ENCODE data around the gene GPR162.
"Not testable (repeated sequence)": the region's sequence is repeated elsewhere in the genome, so short reads cannot be mapped to it uniquely, and the experiment has no call there.

GPR162 gene

DNA sequence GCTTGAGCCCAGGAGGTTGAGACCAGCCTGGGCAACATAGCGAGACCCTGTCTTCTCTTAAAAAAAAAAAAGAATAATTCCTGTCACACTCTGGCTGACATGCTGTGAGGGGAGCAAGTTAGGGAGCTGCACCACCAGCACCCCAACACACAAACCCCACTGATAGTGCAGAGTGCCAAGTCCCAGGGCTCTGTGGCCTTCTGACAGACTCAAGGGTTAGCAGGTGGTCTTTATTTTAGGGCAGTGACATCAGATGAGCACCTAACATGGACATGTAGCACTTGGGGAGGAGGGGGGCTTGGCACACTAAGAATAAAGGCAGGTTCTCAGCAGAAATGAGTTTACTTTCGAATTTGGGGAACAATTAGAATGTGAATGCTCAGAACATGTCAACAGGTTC, 37.2 kb downstream of the GPR162 start:
- no peak for DNase-seq (ENCODE audit: low spot score)

DNA sequence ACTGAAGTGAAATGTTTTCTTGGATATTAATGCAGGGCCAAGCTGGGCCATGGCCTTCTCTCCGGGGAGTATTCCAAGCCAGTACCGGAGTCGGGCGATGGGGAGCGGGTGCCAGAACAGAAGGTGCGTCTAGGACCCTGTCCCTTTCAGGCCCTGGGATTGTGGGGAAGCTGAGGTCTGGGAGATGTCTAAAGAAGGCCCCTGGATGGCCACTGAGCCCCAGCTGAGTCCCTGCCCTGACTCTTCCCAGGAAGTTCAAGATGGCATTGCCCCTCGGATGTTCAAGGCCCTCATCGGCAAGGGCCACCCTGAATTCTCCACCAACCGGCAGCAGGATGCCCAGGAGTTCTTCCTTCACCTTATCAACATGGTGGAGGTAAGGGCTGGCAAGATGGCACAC, 38.5 kb downstream of the GPR162 start:
- DNase-seq (ENCODE audit: low spot score) = no peak

DNA sequence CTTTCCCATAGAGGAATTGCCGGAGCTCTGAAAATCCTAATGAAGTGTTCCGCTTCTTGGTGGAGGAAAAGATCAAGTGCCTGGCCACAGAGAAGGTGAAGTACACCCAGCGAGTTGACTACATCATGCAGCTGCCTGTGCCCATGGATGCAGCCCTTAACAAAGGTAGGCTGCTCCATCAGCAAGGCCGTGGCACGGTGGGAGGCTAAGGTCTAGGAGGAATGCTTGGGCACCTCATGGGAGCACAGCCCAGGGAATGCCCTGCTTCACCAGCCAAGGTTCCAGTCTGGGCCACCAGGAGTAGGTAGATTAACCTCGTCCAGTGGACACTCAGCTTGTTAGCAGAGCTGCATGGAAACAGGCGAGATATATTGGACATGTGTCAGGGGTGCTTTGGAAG, 39.3 kb downstream of the GPR162 start:
- DNase-seq (ENCODE audit: low spot score) = no peak

DNA sequence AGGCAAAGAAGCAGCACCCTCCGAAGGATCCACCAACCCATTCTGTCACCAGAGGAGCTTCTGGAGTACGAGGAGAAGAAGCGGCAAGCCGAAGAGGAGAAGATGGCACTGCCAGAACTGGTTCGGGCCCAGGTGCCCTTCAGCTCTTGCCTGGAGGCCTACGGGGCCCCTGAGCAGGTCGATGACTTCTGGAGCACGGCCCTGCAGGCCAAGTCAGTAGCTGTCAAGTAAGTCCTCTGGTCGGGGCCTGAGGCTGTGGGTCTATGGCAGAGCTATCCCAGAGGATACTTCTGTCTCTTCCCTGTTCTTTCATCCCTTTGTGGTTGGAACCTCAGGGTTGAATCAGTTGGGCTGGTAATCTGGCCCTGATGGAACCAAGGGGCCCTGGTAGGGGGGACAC, 39.8 kb downstream of the GPR162 start:
- no peak for DNase-seq (ENCODE audit: low spot score)

DNA sequence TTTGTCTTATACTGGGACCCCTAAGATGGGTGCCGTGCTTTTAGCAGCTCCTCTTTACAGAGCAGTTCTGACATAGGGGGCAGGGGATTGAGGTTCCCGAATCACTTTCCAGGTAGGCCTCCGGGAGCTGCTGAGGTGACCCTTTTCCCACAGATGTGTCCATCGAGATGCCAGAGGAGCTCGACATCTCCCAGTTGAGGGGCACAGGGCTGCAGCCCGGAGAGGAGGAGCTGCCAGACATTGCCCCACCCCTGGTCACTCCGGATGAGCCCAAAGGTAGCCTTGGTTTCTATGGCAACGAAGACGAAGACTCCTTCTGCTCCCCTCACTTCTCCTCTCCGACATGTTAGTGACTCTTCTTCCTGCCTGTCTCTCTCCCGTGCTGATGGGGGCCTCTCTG, 41.4 kb downstream of the GPR162 start:
- DNase-seq (ENCODE audit: low spot score) = no peak

DNA sequence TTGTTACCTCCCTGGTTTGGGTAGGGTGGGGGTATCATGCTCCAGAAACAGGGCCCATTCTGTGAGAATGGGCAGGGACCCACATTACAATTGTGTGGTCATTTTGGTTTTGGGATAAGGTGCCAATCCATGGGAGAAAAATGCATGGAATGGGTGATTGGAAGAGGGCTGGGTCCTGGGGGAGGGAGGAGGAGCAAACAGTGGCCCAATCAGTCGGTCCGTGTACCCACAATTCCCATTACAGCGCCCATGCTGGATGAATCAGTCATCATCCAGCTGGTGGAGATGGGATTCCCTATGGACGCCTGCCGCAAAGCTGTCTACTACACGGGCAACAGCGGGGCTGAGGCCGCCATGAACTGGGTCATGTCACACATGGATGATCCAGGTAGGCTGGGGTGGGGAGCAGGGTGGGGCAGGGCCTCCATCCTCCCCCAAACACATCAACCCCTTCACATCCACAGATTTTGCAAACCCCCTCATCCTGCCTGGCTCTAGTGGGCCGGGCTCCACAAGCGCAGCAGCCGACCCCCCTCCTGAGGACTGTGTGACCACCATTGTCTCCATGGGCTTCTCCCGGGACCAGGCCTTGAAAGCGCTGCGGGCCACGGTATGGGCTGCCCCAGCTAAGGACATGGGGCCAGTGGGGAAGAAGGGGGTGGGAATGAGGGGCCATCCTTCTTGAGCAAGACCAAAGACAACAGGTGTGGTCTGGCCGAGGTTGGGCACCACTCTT, 42.1 kb downstream of the GPR162 start:
- no peak for DNase-seq (ENCODE audit: low spot score)

DNA sequence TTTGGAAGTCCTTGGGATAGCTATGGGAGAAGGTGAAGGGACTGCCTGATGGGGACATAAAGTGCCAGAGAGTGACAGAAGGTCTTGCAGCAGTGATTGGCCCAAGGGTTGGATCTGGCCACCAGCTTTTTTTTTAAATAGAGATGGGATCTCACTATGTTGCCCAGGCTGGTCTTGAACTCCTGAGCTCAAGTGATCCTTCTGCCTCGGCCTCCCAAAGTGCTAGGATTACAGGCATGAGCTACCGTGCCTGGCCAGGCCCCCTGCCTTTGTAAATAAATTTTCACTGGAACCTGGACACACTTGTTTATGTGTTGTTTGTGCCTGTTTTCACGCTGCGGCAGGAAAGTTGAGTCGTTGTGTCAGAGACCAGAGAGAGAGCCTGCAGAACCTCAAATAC, 43.7 kb downstream of the GPR162 start:
- DNase-seq (ENCODE audit: low spot score) = not testable (repeated sequence)

DNA sequence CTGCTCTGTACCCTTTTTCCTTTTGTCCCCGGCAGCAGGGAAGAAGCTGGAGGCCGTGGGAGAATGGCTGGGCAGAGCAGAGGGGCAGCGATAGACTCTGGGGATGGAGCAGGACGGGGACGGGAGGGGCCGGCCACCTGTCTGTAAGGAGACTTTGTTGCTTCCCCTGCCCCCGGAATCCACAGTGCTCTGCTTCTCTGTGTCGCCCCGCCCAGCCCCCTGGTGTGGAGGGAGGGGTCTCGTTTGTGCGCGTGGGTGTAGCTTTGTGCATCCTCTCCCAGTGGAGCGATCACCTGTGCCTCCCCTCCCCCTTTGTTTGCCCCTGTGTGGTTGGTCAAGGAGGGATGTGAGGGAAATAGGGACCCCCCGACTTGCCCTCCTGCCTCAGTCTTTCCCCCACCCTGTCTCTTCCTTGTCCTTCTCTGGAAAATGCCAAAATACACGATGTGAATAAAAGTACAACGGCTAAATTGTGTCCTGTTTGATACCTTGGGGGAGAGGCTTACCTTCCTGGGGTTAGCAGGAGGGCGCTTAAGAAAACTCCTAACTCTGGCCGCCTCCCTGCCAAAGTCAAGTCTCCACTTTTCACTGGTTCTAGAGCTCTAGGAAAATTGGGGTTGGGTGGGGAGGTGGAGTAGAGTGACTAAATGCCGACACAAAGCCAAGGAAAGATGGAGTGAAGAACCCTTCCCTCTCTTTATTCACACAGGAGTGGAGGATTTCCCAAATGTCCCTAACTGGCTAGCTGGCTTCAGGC, 44.7 kb downstream of the GPR162 start:
- no peak for DNase-seq (ENCODE audit: low spot score)

DNA sequence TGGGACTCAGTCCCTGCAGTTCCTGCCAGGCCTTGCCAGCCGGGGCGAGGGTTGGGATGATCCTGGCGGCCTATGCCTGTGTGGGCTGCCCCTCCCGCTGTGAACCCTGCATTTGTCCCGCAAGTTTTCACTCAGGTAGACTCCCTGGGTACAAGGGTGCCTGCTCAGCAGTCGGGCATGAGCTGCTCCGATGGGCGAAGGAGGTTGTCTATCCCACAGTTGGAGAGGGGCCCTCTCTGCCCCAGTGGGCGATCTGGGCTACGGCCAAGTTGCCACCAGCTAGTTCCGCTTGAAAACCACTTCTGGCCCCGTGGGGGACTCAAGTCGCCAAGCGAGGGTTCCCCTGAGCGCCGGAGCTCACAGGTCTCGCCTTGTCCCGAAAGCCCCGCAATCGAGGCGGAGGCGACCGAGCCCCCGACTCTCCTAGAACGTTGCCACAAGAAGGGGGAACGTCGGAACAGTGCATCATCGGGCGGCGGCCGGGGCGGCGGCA, 45.3 kb downstream of the GPR162 start:
- peak; percentile 33 for DNase-seq (ENCODE audit: low spot score)

DNA sequence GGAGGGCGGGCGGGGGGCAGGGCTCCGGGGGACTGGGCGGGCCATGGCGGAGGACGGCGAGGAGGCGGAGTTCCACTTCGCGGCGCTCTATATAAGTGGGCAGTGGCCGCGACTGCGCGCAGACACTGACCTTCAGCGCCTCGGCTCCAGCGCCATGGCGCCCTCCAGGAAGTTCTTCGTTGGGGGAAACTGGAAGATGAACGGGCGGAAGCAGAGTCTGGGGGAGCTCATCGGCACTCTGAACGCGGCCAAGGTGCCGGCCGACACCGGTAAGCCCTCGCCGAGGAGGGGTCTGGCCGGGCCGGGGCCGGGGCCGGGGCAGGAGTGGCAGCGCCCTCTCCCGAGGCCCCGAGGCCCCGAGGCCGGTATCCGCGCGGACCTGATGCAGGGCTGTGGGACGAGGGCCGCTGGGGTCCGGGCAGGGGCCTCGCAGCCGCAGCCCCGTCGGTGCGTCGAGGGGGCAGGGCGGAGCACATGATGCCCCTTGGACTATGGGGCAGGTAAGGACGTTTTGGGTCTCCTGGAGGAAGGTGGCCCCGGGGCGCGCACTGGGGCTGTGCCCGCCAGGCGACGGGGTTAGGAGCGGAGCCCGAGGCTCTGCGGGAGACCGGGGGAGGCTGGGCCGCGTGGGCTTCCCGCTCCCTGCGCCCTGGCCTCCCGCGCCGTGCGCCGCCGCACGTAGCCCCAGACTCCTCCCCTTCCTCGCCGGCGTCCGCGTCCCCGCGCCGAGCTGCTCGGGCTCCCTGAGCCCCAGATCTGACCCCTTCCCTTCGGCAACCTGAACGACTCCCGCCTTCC, 46.0 kb downstream of the GPR162 start, which contains the start of gene TPI1:
Gene TPI1 (plus strand): TSS at position 119 of the 798 bp plus-strand sequence. CDS start 36 bp downstream, at position 155.
- DNase-seq (ENCODE audit: low spot score) = peak; percentile 96

DNA sequence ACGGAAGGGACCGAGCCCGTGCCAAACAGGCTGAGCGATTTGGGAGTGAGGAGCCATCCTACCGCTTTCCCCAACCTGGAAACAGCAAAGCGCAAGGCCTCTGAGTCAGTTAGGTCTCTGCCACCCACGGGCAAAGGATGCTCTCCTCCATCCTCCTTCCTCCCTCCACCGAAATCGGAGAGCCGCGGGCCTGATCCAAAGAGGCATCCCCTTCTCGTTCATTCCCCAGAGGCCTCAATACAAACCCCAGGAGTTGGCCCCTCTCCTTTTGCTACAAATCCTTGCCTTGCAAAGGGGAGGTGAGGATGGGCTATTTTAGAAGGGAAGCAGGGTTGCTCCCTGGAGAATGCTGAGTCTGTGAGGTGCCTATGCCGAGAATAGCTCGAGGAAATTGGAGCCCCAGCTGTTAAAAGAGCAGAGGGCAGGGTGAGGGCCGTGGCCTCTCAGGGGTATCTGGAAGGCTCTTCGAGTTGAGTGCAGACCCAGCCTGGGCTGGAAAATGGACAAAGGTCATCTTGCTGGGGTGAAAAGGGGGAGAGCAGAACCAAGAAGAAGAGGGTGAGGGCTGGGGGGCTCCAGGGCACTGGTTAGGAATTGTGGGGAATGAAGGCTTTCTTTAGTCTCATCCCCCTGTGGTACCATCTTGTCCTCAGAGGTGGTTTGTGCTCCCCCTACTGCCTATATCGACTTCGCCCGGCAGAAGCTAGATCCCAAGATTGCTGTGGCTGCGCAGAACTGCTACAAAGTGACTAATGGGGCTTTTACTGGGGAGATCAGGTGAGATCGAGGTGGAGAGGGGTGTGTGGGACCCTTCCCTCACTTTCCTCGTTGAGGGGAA, 46.8 kb downstream of the GPR162 start:
- DNase-seq (ENCODE audit: low spot score) = no peak

DNA sequence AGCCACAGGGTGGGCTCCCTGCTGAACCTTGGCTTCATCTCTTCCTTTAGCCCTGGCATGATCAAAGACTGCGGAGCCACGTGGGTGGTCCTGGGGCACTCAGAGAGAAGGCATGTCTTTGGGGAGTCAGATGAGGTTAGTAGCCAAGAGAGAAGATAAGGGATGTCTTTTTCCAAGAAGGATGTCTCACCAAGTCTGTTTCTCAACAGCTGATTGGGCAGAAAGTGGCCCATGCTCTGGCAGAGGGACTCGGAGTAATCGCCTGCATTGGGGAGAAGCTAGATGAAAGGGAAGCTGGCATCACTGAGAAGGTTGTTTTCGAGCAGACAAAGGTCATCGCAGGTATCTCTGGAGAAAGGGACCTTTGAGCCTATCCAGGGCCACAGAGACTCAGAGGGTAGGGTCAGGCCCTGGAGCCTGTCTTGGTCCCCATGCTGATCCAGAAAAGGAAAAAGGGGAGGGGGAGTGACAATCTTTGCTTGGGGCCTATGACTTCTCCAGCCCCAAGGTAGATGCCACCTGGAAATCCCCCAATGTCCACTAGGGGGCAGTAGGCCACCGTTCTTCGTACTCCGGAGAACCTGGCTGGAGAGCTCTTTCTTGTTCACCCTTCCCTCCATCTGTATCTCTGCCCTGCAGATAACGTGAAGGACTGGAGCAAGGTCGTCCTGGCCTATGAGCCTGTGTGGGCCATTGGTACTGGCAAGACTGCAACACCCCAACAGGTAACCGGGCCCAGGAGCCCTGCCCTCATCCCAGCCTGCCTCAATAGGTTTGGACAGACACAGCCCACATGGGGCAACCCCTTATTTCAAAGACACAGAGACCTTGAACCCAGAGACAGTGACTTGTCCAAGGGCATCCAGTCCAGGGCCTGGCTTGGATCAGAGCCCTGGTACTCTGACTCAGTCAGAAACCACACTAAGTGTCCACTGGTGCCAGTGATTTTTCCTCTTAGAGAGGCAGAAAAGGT, 47.7 kb downstream of the GPR162 start:
- DNase-seq (ENCODE audit: low spot score) = peak; percentile 69

DNA sequence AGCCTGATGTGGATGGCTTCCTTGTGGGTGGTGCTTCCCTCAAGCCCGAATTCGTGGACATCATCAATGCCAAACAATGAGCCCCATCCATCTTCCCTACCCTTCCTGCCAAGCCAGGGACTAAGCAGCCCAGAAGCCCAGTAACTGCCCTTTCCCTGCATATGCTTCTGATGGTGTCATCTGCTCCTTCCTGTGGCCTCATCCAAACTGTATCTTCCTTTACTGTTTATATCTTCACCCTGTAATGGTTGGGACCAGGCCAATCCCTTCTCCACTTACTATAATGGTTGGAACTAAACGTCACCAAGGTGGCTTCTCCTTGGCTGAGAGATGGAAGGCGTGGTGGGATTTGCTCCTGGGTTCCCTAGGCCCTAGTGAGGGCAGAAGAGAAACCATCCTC, 48.7 kb downstream of the GPR162 start:
- DNase-seq (ENCODE audit: low spot score) = not testable (repeated sequence)

DNA sequence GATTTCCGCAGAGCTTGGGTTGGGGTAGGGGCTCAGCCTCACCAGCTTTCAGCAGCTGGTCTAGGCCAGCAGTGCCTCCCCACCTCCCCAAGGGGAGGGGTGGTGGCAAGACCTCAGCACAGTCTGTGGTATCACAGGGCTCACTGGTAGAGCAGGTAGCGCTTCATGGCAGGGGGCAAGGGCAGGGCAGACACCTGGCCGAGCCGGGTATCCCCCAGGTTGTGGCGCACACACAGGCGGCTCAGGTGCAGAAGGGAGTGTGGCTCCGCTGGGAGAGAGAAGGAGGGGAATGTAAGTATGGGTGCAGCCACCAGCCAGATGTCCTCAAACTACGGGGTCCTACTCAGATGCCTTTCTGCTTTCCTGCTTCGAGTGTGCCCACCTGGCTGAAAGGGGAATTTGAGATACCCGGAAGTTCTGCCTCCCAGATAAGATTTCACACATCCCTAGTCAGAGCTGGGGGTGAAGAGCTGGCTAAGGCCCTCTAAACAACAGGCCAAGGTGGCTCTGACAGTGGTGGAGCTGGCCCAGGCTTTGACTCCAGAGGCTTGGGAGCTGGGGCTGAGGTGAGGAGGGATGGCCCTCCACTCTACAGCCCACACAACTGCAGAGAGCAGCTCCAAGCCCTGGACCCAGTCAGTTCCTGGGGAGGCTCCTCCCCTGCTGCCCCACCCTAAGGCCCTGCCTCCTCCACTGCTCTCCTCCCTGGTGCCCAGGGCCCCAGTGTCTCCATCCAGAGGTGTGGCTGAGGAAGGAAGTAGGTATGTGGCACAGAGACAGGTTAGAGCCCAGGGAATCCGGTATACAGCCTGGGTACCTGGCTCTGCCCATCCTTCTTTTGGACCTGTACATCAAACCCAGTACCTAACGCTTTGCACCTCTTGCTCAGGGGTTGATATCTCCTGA, 49.7 kb downstream of the GPR162 start:
- DNase-seq (ENCODE audit: low spot score) = peak; percentile 60

DNA sequence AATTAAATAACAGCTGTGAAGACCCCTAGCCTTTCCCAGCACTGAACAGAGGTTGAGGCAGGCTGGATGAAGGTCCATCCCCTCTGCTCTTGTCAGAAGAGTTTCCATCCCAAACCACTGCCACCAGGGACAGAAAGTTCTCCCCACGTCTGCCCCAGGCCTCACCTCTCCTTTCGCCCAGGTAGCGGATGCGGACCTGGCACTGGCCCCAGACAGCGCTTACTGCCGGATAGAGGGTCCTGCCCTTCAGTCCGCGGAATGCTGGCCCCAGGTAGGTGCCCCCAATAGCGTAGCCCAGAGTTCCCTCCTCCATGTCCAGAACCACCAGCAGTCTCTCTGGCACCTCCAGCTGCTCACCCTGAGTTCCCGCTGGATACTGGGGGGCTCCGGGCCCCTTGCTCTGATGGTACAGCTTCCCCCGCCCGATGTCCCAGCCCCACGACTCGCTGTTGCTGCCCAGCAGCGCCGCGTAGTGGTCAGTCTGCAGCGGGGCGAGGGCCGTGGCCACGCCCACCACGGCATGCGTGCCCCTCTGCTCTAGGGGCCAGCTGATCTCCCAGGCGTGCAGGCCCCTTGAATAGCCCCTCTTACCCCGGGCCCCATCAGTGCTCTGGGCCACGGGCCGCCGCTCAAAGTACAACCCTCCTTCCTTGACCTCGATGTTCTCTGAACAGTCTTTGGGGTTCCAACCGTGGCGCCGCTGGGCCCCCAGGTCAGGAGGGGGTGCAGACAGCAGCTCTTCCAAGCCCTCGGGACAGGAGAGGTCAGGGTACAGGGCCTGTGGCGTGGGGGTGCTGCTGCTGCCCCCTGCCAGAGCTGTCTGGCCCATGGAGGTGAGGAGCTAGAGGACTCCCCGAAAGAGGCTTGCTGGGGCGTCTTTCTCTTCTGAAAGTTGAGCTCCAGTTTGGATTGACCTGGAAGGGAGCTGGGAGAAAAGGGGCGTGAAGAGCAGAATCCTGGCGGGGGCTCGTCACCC, 50.7 kb downstream of the GPR162 start:
- DNase-seq (ENCODE audit: low spot score) = peak; percentile 90

DNA sequence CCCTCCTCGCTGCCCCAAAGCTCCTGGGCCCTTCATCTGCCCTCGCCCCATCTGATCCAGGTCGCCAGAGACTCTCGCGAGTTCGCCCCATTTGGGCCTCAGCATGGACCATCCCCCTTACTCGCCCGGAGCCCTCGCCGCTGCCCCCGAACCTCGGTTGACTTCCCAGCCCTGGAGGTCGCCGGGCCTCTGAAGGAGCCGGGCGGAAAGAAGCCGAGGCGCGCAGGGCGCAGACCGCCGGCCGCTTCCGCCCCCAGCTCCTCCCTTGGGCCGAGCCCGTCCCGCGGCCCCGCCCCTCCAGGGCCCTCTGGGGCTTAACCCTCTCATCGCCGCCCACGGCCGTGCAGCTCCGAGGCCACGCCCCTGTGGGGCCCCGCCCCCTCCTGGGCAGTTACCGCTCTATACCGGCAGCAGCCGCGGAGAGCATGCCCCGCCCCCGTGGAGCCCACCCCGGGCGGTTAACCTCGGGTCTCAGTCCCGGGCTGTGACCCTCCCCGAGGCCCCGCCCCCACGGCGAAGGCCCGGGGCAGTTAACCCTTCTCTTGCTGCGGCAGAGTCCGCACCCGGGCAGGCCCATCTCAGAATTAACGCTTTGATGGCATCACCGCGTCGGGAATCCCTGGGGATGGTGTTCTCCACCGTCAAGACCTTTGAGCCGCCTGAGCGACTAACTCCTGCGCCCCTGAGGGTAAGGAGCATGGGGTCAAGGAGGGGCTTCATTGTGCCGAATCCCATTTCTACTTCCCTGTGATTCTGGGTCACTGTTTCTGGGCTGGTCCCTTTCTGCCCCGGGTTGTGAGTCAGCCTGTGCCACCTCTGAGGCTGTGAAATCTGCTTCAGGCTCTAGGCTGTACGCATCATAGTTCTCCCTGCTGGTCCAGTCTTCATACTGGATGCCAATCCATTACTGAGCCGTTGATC, 51.7 kb downstream of the GPR162 start, which contains the start of gene SPSB2:
Gene SPSB2 (minus strand): TSS at position 210 of the 921 bp plus-strand sequence. CDS start 402 bp downstream, outside the sequence.
- DNase-seq (ENCODE audit: low spot score) = peak; percentile 98

DNA sequence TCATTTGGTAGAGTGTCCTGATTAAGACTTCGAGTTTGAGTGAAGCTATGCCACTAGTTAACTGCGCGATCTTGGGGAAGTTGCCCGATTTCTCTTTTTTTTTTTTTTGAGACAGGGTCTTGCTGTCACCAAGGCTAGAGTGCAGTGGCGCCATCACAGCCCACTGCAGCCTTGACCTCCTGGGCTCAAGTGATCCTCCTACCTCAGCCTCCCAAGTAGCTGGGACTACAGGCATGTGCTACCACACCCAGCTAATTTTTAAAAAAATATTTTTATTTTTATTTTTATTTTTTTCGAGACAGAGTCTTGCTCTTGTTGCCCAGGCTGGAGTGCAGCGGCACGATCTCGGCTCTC, 52.4 kb downstream of the GPR162 start:
- DNase-seq (ENCODE audit: low spot score) = not testable (repeated sequence)

All from GM03348 (cell line).